SK-N-SH treated with all-trans-retinoic acid at 6 μM for 48 hours (cell line): ENCODE data around the gene GLI2.

Experiments used
- ATAC-seq: fragments of 200-7000 bp; cut with Tn5 transposase; 3 replicates; pipeline ENCODE4 v1.9.1; 2020; ENCODE audit warnings: mild to moderate bottlenecking, moderate library complexity
- BACH2 ChIP-seq: fragments of 250-450 bp; sonication (Bioruptor Pico); IDR thresholded peaks from 2 replicates; pipeline ENCODE4 v1.9.0; 2021; ENCODE audit warnings: mild to moderate bottlenecking, borderline replicate concordance
- ISL1 ChIP-seq: fragments of 250-450 bp; sonication (Bioruptor Pico); IDR thresholded peaks from 2 replicates; pipeline ENCODE4 v2.1.2; 2022; ENCODE audit warnings: mild to moderate bottlenecking, moderate library complexity
- OSR1 ChIP-seq: fragments of 250-450 bp; sonication (Bioruptor Pico); IDR thresholded peaks from 2 replicates; pipeline ENCODE4 v1.8.0; 2022; ENCODE audit warnings: moderate library complexity, mild to moderate bottlenecking, inconsistent platforms
- PPARA ChIP-seq: fragments of 250-450 bp; sonication (Bioruptor Pico); IDR thresholded peaks from 2 replicates; pipeline ENCODE4 v1.5.0; 2020; ENCODE audit warnings: mild to moderate bottlenecking, borderline replicate concordance
- RARB ChIP-seq: fragments of 250-450 bp; sonication (Bioruptor Pico); IDR thresholded peaks from 2 replicates; pipeline ENCODE4 v1.8.0; 2021; ENCODE audit warnings: mild to moderate bottlenecking, moderate library complexity
- SNAI2 ChIP-seq: fragments of 250-450 bp; sonication (Bioruptor Pico); IDR thresholded peaks from 2 replicates; pipeline ENCODE4 v1.5.0; 2020; ENCODE audit warnings: mild to moderate bottlenecking, moderate library complexity
- TCF4 ChIP-seq: fragments of 250-450 bp; sonication (Bioruptor Pico); IDR thresholded peaks from 2 replicates; pipeline ENCODE4 v1.8.0; 2021; ENCODE audit warnings: mild to moderate bottlenecking, moderate library complexity, borderline replicate concordance
- TOX ChIP-seq: fragments of 250-450 bp; sonication (Bioruptor Pico); IDR thresholded peaks from 2 replicates; pipeline ENCODE4 v1.8.0; 2021; ENCODE audit warnings: mild to moderate bottlenecking, moderate library complexity, borderline replicate concordance
- ZC3H10 ChIP-seq: fragments of 250-450 bp; sonication (Bioruptor Pico); IDR thresholded peaks from 2 replicates; pipeline ENCODE4 v1.5.1; 2021; ENCODE audit warnings: mild to moderate bottlenecking, moderate library complexity
- ZFP3 ChIP-seq: fragments of 250-450 bp; sonication (Bioruptor Pico); IDR thresholded peaks from 2 replicates; pipeline ENCODE4 v1.5.0; 2020; ENCODE audit warnings: mild to moderate bottlenecking, moderate library complexity
- ZFP30 ChIP-seq: fragments of 450-650 bp; formaldehyde crosslinking; IDR thresholded peaks from 2 replicates; pipeline ENCODE4 v1.5.0; 2022; ENCODE audit warnings: mild to moderate bottlenecking, moderate library complexity
- ZNF565 ChIP-seq: fragments of 450-650 bp; formaldehyde crosslinking; conservative IDR thresholded peaks from 2 replicates; pipeline ENCODE4 v1.5.0; 2020; ENCODE audit warnings: low read depth, mild to moderate bottlenecking, moderate library complexity
- ZNF70 ChIP-seq: fragments of 450-650 bp; formaldehyde crosslinking; IDR thresholded peaks from 2 replicates; pipeline ENCODE4 v1.5.0; 2020; ENCODE audit warnings: mild to moderate bottlenecking, moderate library complexity
- ZNF8 ChIP-seq: fragments of 450-650 bp; formaldehyde crosslinking; IDR thresholded peaks from 2 replicates; pipeline ENCODE4 v1.5.0; 2020; ENCODE audit warnings: mild to moderate bottlenecking, moderate library complexity
- TF ChIP-seq, protein P1 (sequence below): fragments of 250-450 bp; sonication (Bioruptor Pico); IDR thresholded peaks from 2 replicates; pipeline ENCODE4 v1.5.1; 2020; ENCODE audit warnings: low read depth, mild to moderate bottlenecking, moderate library complexity
- TF ChIP-seq, protein P2 (sequence below): fragments of 250-450 bp; sonication (Bioruptor Pico); IDR thresholded peaks from 2 replicates; pipeline ENCODE4 v1.8.0; 2020; ENCODE audit warnings: mild to moderate bottlenecking, moderate library complexity, borderline replicate concordance
- TF ChIP-seq, protein P3 (sequence below): fragments of 250-450 bp; sonication (Bioruptor Pico); IDR thresholded peaks from 2 replicates; pipeline ENCODE4 v1.5.0; 2020; ENCODE audit warnings: mild to moderate bottlenecking, moderate library complexity
- TF ChIP-seq, protein P4 (sequence below): fragments of 250-450 bp; sonication (Bioruptor Pico); IDR thresholded peaks from 2 replicates; pipeline ENCODE4 v1.5.1; 2021; ENCODE audit warnings: mild to moderate bottlenecking, moderate library complexity

Gene GLI2

DNA sequence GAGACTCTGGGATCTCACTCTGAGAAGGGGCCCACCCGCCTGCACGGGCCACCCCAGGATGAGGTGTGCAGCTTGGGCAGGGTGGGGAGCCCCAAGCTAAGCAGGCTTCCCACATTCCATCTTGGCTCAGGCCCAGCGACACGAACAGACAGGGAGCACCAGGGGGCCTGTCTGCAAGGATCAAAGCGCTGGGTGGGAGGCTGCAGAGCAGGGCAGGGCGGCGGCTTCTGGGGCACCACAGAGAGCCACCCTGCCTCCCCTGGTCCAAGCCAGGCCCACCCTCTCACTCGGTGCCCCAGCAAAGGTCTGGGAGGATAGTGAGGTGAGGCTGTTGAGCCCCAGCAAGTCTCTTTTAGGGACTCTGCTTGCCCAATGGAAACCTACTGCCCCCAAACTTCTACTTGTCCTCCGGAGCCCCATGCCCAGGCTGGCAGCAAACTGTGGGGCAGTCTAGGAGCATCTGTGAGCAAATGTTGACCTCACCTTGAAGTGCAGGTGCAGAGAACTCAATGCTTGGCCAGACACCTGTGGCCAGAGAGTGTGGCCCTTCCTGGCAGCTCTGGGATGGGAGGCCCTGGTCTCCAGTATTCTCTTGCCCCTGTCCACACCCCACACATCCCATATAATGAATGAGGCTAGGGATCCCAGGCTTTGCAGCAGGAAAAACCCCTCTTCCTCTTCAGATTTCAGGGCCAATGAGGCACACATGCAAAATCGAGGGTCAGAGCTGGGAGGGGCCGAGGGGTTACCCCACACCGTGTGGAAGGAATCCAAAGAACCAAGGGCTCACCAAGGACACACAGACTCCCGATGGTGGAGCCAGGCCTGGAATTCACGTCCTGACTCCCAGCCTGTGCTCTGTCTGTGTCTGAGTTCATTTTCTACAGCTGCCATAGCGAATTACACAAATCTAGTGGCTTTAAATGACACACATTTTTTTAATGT lies 18.8 kb upstream of the GLI2 start (continued):
- TF ChIP-seq, protein P1, sequence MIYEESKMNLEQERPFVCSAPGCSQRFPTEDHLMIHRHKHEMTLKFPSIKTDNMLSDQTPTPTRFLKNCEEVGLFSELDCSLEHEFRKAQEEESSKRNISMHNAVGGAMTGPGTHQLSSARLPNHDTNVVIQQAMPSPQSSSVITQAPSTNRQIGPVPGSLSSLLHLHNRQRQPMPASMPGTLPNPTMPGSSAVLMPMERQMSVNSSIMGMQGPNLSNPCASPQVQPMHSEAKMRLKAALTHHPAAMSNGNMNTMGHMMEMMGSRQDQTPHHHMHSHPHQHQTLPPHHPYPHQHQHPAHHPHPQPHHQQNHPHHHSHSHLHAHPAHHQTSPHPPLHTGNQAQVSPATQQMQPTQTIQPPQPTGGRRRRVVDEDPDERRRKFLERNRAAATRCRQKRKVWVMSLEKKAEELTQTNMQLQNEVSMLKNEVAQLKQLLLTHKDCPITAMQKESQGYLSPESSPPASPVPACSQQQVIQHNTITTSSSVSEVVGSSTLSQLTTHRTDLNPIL = no peak
- TF ChIP-seq ZNF70 (no peak), RARB (CRISPR knock-in tag) (no peak)

DNA sequence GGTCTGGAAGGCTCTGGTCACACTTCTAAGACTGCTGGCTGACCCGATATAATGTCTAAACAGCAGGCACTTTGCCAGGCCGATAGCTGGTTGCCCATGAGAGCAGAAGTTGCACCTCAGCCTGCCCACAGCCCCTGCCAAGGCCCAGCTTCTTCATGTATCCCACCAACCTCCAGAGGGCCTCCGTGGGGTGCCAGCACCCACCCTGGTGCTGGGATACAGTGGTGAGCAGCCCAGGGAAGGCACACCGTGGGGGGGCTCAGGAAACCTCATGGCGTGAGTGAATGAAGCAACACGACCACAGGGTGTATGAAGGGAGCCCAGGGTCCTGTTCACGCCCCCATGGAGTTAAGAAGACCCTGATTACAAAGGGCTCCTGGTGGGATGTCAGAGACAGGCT lies 16.2 kb upstream of the GLI2 start:
- ATAC-seq = no peak
- TF ChIP-seq ZFP30 (CRISPR knock-in tag) (no peak), ZC3H10 (CRISPR knock-in tag) (no peak), ZNF565 (CRISPR knock-in tag) (no peak), TOX (CRISPR knock-in tag) (no peak), TCF4 (CRISPR knock-in tag) (no peak), ISL1 (CRISPR knock-in tag) (no peak)
- TF ChIP-seq, protein P2, sequence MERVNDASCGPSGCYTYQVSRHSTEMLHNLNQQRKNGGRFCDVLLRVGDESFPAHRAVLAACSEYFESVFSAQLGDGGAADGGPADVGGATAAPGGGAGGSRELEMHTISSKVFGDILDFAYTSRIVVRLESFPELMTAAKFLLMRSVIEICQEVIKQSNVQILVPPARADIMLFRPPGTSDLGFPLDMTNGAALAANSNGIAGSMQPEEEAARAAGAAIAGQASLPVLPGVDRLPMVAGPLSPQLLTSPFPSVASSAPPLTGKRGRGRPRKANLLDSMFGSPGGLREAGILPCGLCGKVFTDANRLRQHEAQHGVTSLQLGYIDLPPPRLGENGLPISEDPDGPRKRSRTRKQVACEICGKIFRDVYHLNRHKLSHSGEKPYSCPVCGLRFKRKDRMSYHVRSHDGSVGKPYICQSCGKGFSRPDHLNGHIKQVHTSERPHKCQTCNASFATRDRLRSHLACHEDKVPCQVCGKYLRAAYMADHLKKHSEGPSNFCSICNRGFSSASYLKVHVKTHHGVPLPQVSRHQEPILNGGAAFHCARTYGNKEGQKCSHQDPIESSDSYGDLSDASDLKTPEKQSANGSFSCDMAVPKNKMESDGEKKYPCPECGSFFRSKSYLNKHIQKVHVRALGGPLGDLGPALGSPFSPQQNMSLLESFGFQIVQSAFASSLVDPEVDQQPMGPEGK (CRISPR knock-in tag) = no peak
- TF ChIP-seq, protein P1 = no peak

DNA sequence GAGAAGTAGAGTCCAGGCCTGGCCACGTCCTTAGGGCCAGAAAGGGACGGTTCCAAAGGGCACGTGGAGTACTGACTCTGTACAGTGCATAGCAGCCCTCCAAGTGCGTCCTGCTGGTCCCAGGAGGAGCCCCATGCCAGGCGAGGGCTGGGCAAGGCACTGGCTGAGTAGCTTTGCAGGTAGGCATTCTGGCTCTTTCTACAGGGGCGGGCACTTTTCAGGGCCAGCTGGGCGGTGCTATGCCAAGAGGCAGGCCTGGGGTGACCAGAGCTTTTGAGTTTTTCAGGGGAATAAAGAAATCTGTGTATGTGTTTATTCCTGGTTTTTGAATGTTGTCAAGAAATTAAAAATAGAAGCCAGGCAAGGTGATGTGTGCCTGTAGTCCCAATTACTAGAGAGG lies 15.4 kb upstream of the GLI2 start:
- no peak for TF ChIP-seq OSR1
- no peak for TF ChIP-seq ZNF8 (CRISPR knock-in tag)
- no peak for TF ChIP-seq BACH2 (CRISPR knock-in tag)
- TF ChIP-seq PPARA (CRISPR knock-in tag) = no peak
- TF ChIP-seq, protein P3, sequence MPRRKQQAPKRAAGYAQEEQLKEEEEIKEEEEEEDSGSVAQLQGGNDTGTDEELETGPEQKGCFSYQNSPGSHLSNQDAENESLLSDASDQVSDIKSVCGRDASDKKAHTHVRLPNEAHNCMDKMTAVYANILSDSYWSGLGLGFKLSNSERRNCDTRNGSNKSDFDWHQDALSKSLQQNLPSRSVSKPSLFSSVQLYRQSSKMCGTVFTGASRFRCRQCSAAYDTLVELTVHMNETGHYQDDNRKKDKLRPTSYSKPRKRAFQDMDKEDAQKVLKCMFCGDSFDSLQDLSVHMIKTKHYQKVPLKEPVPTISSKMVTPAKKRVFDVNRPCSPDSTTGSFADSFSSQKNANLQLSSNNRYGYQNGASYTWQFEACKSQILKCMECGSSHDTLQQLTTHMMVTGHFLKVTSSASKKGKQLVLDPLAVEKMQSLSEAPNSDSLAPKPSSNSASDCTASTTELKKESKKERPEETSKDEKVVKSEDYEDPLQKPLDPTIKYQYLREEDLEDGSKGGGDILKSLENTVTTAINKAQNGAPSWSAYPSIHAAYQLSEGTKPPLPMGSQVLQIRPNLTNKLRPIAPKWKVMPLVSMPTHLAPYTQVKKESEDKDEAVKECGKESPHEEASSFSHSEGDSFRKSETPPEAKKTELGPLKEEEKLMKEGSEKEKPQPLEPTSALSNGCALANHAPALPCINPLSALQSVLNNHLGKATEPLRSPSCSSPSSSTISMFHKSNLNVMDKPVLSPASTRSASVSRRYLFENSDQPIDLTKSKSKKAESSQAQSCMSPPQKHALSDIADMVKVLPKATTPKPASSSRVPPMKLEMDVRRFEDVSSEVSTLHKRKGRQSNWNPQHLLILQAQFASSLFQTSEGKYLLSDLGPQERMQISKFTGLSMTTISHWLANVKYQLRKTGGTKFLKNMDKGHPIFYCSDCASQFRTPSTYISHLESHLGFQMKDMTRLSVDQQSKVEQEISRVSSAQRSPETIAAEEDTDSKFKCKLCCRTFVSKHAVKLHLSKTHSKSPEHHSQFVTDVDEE (CRISPR knock-in tag) = no peak
- no peak for TF ChIP-seq TOX (CRISPR knock-in tag)
- no peak for ATAC-seq

DNA sequence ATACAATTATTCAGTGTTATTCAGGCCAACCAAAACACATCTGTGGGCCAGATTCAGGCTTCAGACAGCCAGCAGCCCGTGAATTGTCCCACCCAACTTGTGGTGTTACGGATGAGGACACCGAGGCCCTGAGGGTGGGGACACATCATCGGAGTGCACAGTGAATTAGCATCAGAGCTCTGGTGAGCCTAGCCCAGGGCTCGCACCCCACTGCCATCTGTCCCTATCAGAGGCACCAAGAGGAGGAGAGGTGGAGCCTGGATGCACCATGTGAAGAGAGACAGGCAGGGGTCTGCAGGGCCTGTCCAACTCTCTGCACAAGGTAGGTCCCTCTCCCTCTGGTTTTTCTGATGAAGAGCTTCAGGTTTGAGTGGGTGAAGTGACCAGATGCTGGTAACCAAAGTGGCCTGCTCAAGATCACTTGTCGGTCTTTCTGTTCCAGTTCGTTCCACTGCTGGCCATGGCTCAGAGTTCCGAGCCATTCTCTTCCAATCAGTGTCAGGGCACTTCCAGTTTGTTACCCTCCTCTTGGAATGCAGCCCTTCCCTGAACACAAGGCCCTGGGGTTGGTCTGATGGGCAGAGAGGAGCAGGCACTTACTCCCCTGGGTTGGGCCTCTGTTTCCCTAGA lies 14.8 kb upstream of the GLI2 start:
- ATAC-seq = peak; percentile 29; the same call in 1 of the 3 replicates
- no peak for TF ChIP-seq RARB (CRISPR knock-in tag)
- peak; percentile 32; the same call in 1 of the 2 replicates for TF ChIP-seq TCF4 (CRISPR knock-in tag)

DNA sequence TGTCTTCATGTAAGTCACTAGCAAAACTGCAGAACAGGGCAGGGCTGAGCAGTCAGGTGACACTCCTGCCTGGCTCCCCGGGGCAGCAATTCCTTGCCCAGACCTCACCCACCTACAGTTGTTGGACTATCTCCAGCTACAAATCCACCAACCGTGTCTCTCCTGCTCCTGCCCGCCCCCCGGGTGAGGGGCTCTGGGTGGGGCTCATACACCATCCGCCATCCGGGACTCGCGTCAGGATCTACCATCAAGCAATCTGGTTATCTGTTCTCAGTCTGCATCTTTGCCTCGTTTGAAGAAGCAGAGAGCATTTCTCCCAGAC lies 13.5 kb upstream of the GLI2 start:
- ATAC-seq = no peak
- TF ChIP-seq, protein P3 (CRISPR knock-in tag) = no peak
- TF ChIP-seq ZNF8 (CRISPR knock-in tag) (no peak), ZFP3 (CRISPR knock-in tag) (no peak), ISL1 (CRISPR knock-in tag) (no peak), TCF4 (CRISPR knock-in tag) (no peak), OSR1 (no peak), SNAI2 (no peak)
- TF ChIP-seq, protein P2 (CRISPR knock-in tag) = no peak
- TF ChIP-seq, protein P4, sequence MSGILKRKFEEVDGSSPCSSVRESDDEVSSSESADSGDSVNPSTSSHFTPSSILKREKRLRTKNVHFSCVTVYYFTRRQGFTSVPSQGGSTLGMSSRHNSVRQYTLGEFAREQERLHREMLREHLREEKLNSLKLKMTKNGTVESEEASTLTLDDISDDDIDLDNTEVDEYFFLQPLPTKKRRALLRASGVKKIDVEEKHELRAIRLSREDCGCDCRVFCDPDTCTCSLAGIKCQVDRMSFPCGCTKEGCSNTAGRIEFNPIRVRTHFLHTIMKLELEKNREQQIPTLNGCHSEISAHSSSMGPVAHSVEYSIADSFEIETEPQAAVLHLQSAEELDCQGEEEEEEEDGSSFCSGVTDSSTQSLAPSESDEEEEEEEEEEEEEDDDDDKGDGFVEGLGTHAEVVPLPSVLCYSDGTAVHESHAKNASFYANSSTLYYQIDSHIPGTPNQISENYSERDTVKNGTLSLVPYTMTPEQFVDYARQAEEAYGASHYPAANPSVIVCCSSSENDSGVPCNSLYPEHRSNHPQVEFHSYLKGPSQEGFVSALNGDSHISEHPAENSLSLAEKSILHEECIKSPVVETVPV (CRISPR knock-in tag) = no peak
